HepG2 (cell line): ENCODE results near the gene TADA3. TPM values are rescaled to one million over a fixed set of nuclear protein-coding genes. Genes with fewer than 3 reads are reported as not detected.

Source experiments
- ATAC-seq: fragments of 200-7000 bp; cut with Tn5 transposase; 3 replicates; pipeline ENCODE4 v1.9.1; 2020; ENCODE audit warnings: mild to moderate bottlenecking, moderate library complexity
- BruUV-seq: library from RNA; stranded (reverse); fragments of 400-500 nt; replicated peaks from 2 replicates; lab custom pipeline; 2021; lab: Mats Ljungman, UMichigan
- CTCF ChIA-PET: fragments of 300-600 bp; formaldehyde crosslinking; extraction: SDS; loops from one replicate; lab custom pipeline; 2021; ENCODE audit warnings: low total read pairs, inconsistent platforms, low intra/inter-chr PET ratio; lab: Yijun Ruan, JAX
- POLR2A ChIA-PET: fragments of 350-600 bp; sonication (Branson Sonifier 250); formaldehyde crosslinking; loops from one replicate; lab custom pipeline; 2020; ENCODE audit warnings: antibody characterized with exemption, inconsistent platforms; lab: Yijun Ruan, JAX
- DNase-seq: peaks from one replicate; pipeline ENCODE4 v3.0.0-alpha.2; 2015; ENCODE audit warnings: low spot score
- FAIRE-seq: peaks from 3 replicates; lab custom pipeline; 2011; peaks lifted over from hg19 to GRCh38; lab: Jason Lieb, UNC
- H2AFZ ChIP-seq: one replicate; pipeline ENCODE4 v1.6.1; 2011; ENCODE audit warnings: low read length, inconsistent platforms
- H3K27ac ChIP-seq: fragments of 300-600 bp; 3 replicates; pipeline ENCODE4 v1.8.0; 2011; ENCODE audit warnings: mixed run types, mild to moderate bottlenecking, mixed read lengths, low read length, inconsistent platforms; ENCODE audit not compliant: insufficient read depth; ENCODE audit errors: extremely low read length
- H3K27me3 ChIP-seq, 2 experiments: fragments of 200-600 bp in 1 of 2; 2 replicates in 1 of 2; 3 replicates in 1 of 2; pipeline versions ENCODE4 v1.6.0 to v1.8.0; 2011; ENCODE audit warnings: low read length in 2 of 2, mild to moderate bottlenecking in 2 of 2, moderate library complexity in 2 of 2, inconsistent platforms in 1 of 2; ENCODE audit not compliant: insufficient read depth in 2 of 2, control insufficient read depth in 1 of 2
- H3K36me3 ChIP-seq, 2 experiments: fragments of 200-600 bp in 1 of 2; replicated peaks in 1 of 2; 2 replicates in 1 of 2; 3 replicates in 1 of 2; pipeline versions ENCODE4 v1.5.1 to v1.8.0; 2011; ENCODE audit warnings: low read length in 2 of 2, inconsistent platforms in 1 of 2; ENCODE audit not compliant: insufficient read depth in 2 of 2, control insufficient read depth in 1 of 2
- H3K4me1 ChIP-seq: 2 replicates; pipeline ENCODE4 v1.5.1; 2012; ENCODE audit warnings: low read length, inconsistent platforms; ENCODE audit not compliant: insufficient read depth
- H3K4me2 ChIP-seq: 2 replicates; pipeline ENCODE4 v1.6.0; 2011; ENCODE audit warnings: low read depth, low read length, inconsistent platforms
- H3K4me3 ChIP-seq, 3 experiments: fragments of 200-600 bp in 1 of 3; sonication (generic), shearing (Covaris generic) in 1 of 3; replicated peaks in 1 of 3; 2 replicates each; pipeline ENCODE4 v1.5.1; 2011 to 2016; ENCODE audit warnings: low read length in 3 of 3, inconsistent platforms in 2 of 3, low read depth in 2 of 3, mild to moderate bottlenecking in 2 of 3, control low read depth in 1 of 3, mixed read lengths in 1 of 3; ENCODE audit not compliant: insufficient read depth in 1 of 3
- H3K79me2 ChIP-seq: one replicate; pipeline ENCODE4 v1.6.1; 2011; ENCODE audit warnings: low read length, inconsistent platforms; ENCODE audit not compliant: insufficient read depth
- H3K9ac ChIP-seq: 2 replicates; pipeline ENCODE4 v1.6.0; 2011; ENCODE audit warnings: mild to moderate bottlenecking, low read depth, low read length, inconsistent platforms; ENCODE audit not compliant: insufficient read depth
- H3K9me3 ChIP-seq: 2 replicates; pipeline ENCODE4 v1.5.1; 2012; ENCODE audit warnings: mild to moderate bottlenecking, low read length
- H4K20me1 ChIP-seq: 2 replicates; pipeline ENCODE4 v1.6.0; 2011; ENCODE audit warnings: inconsistent platforms, mild to moderate bottlenecking, low read length, moderate library complexity; ENCODE audit not compliant: insufficient read depth
- EZH2 ChIP-seq: conservative IDR thresholded peaks from 2 replicates; pipeline ENCODE4 v1.6.1; 2012; ENCODE audit warnings: mild to moderate bottlenecking, low read depth, low read length, moderate library complexity
- GABPA ChIP-seq, 2 experiments: IDR thresholded peaks; 2 replicates each; pipeline ENCODE4 v1.6.1; 2011 to 2016; ENCODE audit warnings: low read depth in 2 of 2, low read length in 1 of 2, missing biosample characterization in 1 of 2, missing genetic modification characterization in 1 of 2
- HDAC2 ChIP-seq: sonication (generic); formaldehyde crosslinking; IDR thresholded peaks from 2 replicates; pipeline ENCODE4 v1.4.0; 2020; ENCODE audit warnings: missing genetic modification reagents
- HNRNPH1 ChIP-seq: fragments of 200-400 bp; formaldehyde crosslinking; optimal IDR thresholded peaks from 2 replicates; pipeline ENCODE3; 2017; ENCODE audit warnings: mild to moderate bottlenecking, low read depth, low read length
- MATR3 ChIP-seq: sonication (generic); formaldehyde crosslinking; IDR thresholded peaks from 2 replicates; pipeline ENCODE4 v1.4.0; 2020; ENCODE audit warnings: missing genetic modification reagents
- SRF ChIP-seq: IDR thresholded peaks from 2 replicates; pipeline ENCODE4 v1.6.1; 2011; ENCODE audit warnings: mild to moderate bottlenecking, low read depth, low read length, moderate library complexity
- ZFP36L2 ChIP-seq: sonication (generic); formaldehyde crosslinking; IDR thresholded peaks from 2 replicates; pipeline ENCODE4 v1.4.0; 2020; ENCODE audit warnings: missing genetic modification reagents
- ZNF124 ChIP-seq: sonication (generic); formaldehyde crosslinking; IDR thresholded peaks from 2 replicates; pipeline ENCODE4 v1.4.0; 2020; ENCODE audit warnings: missing genetic modification reagents
- ZNF264 ChIP-seq: sonication (generic); formaldehyde crosslinking; IDR thresholded peaks from 2 replicates; pipeline ENCODE4 v1.4.0; 2020; ENCODE audit warnings: missing genetic modification reagents
- ZNF564 ChIP-seq: sonication (generic); formaldehyde crosslinking; IDR thresholded peaks from 2 replicates; pipeline ENCODE4 v1.8.1; 2023; ENCODE audit warnings: mild to moderate bottlenecking, missing genetic modification reagents
- ZNF678 ChIP-seq: sonication (generic); formaldehyde crosslinking; IDR thresholded peaks from 2 replicates; pipeline ENCODE4 v1.4.0; 2020; ENCODE audit warnings: mild to moderate bottlenecking, missing genetic modification reagents
- WGBS: methylation state at CpG from one replicate; pipeline ENCODE4 v1.1.6; 2017; ENCODE audit warnings: low lambda C conversion rate; 5-methylcytosine and 5-hydroxymethylcytosine counted together
- in situ Hi-C: cut with HindIII; loops from 2 replicates; pipeline ENCODE4 v1.10.0; 2017; ENCODE audit warnings: low pct_unique_long_range_greater_than_20kb; ENCODE audit not compliant: extremely low pct_ligation_motif_present
- intact Hi-C: fragments of 100-400 bp; cut with micrococcal nuclease; formaldehyde crosslinking; loops from one replicate; pipeline ENCODE4 v1.10.0; 2022; ENCODE audit not compliant: unreplicated experiment
- polyA plus RNA-seq, 8 experiments: library from polyadenylated mRNA; depleted of rRNA in 3 of 8; stranded (reverse) in 7 of 8; unstranded in 1 of 8; fragments of >200 nt; fragmentation: Illumina TruSeq in 4 of 8; extraction: Trizol in 4 of 8; gene quantifications; 2 replicates each; pipeline versions ENCODE4 v1.2.1 to v1.2.3, GENCODE V29; 2011 to 2016; ENCODE audit warnings: low read depth in 4 of 8, missing spikeins in 1 of 8, mixed read lengths in 1 of 8; ENCODE audit not compliant: insufficient read depth in 1 of 8
- total RNA-seq, 5 experiments: library from RNA; depleted of rRNA; stranded (reverse); fragments of >200 nt; fragmentation: Illumina TruSeq; extraction: Trizol; gene quantifications; 2 replicates each; pipeline ENCODE4 v1.2.3, GENCODE V29; 2016; ENCODE audit warnings: low read depth in 1 of 5
- TF ChIP-seq, protein P1 (sequence below): sonication (generic); formaldehyde crosslinking; IDR thresholded peaks from 2 replicates; pipeline ENCODE4 v1.4.0; 2020; ENCODE audit warnings: missing genetic modification reagents

Gene TADA3
- total and polyA plus RNA-seq, 2 of the 13 experiments (the other 11 are each of a cell fraction or from before 2014, with no cell fraction given) = 32.1 to 37.1 TPM

DNA sequence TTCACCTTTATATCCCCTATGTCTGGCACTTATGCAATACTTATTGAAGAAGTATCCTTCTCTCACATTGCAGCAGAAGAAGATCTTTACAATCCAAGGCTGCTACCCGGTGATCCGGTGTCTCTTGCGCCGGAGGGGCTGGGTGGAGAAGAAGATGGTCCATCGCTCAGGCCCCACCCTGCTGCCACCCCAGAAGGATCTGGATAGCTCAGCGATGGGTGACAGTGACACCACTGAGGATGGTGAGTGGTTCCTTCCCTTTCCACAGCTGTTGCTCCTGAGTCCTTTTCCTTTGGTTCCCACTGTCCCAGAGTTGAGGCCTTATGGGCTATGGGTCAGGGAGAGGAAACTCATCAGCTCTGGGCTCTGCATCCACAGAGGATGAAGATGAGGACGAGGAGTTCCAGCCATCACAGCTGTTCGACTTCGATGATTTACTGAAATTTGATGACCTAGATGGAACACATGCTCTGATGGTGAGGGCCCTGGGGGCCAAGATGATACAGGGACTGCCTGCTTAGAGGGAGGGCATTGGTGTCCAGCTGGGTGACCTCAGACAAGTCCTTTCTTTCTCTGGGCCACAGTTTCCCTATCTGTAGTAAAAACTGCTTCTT, 20.7 kb upstream of the TADA3 start:
- Histone ChIP-seq H3K36me3 (peaks cover 4 to 11% of the 10 kb centered on the region in 2 experiments; a peak in 4 of 5 replicates), H3K4me2 (no peak overlapping the region), H3K9me3 (no peaks in the 10 kb centered on the region), H2AFZ (no peak overlapping the region), H3K9ac (no peak overlapping the region), H3K4me1 (no peaks in the 10 kb centered on the region), H4K20me1 (no peaks in the 10 kb centered on the region), H3K4me3 (no peak overlapping the region), H3K27ac (no peak overlapping the region), H3K79me2 (no peaks in the 10 kb centered on the region), H3K27me3 (no peaks in the 10 kb centered on the region)
- BruUV-seq = no TSS peak
- intact Hi-C loops = no loop called here
- in situ Hi-C loops = no loop called here
- no peak for FAIRE-seq
- ATAC-seq = no peak
- ChIA-PET CTCF (no interaction called here), POLR2A (interaction anchor here (0.9 kb wide), 1 partner anchor 9 kb away, joined by 4 read pairs; no protein-coding TSS in a partner anchor)
- TF ChIP-seq SRF (no peak), ZNF124 (CRISPR knock-in tag) (no peak), HNRNPH1 (no peak), ZNF678 (CRISPR knock-in tag) (no peak), HDAC2 (no peak)
- DNase-seq = no peak
- 95% methylated on average over 7 of the region's 9 CpGs for WGBS

DNA sequence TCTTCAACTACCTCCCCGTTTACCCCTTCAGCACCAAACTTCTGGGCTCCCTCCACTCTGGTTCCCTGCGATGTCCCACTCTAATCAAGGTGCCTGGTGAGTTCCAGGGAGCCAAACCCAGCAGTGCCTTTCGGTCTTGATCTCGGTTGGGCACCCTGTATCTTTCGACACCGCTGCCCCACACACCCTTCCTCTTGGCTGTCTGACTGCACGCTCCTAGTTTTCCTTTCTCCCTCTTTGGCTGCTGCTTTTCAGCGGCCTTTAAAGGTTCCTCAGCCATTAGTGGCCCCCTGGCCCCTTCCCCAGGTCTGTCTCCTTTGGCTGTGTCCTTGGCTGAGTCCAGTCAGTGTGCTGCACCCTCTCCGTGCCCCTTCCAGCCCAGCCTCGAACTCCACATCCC, 18.6 kb upstream of the TADA3 start:
- H3K4me2 ChIP-seq = no peak overlapping the region
- TF ChIP-seq ZNF264 (CRISPR knock-in tag) (no peak), ZNF564 (no peak), EZH2 (no peak), ZFP36L2 (no peak), MATR3 (CRISPR knock-in tag) (no peak), GABPA (IDR thresholded peaks at IDR 0.05; ENCODE audit: low read depth, low read length) (no peak), GABPA (CRISPR knock-in tag; IDR thresholded peaks at IDR 0.05; ENCODE audit: low read depth) (no peak)
- TF ChIP-seq, protein P1, sequence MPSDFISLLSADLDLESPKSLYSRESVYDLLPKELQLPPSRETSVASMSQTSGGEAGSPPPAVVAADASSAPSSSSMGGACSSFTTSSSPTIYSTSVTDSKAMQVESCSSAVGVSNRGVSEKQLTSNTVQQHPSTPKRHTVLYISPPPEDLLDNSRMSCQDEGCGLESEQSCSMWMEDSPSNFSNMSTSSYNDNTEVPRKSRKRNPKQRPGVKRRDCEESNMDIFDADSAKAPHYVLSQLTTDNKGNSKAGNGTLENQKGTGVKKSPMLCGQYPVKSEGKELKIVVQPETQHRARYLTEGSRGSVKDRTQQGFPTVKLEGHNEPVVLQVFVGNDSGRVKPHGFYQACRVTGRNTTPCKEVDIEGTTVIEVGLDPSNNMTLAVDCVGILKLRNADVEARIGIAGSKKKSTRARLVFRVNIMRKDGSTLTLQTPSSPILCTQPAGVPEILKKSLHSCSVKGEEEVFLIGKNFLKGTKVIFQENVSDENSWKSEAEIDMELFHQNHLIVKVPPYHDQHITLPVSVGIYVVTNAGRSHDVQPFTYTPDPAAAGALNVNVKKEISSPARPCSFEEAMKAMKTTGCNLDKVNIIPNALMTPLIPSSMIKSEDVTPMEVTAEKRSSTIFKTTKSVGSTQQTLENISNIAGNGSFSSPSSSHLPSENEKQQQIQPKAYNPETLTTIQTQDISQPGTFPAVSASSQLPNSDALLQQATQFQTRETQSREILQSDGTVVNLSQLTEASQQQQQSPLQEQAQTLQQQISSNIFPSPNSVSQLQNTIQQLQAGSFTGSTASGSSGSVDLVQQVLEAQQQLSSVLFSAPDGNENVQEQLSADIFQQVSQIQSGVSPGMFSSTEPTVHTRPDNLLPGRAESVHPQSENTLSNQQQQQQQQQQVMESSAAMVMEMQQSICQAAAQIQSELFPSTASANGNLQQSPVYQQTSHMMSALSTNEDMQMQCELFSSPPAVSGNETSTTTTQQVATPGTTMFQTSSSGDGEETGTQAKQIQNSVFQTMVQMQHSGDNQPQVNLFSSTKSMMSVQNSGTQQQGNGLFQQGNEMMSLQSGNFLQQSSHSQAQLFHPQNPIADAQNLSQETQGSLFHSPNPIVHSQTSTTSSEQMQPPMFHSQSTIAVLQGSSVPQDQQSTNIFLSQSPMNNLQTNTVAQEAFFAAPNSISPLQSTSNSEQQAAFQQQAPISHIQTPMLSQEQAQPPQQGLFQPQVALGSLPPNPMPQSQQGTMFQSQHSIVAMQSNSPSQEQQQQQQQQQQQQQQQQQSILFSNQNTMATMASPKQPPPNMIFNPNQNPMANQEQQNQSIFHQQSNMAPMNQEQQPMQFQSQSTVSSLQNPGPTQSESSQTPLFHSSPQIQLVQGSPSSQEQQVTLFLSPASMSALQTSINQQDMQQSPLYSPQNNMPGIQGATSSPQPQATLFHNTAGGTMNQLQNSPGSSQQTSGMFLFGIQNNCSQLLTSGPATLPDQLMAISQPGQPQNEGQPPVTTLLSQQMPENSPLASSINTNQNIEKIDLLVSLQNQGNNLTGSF (CRISPR knock-in tag) = no peak

More for the DNA sequence above, 18.6 kb upstream of the TADA3 start:
- Histone ChIP-seq H3K4me1 (no peaks in the 10 kb centered on the region), H3K36me3 (peaks cover 9 to 25% of the 10 kb centered on the region in 2 experiments; a peak in 4 of 5 replicates), H3K79me2 (no peaks in the 10 kb centered on the region), H3K27me3 (no peaks in the 10 kb centered on the region; a peak in 1 of 5 replicates), H3K4me3 (no peak overlapping the region), H3K9me3 (no peaks in the 10 kb centered on the region), H3K27ac (no peak overlapping the region), H3K9ac (no peak overlapping the region), H2AFZ (no peak overlapping the region), H4K20me1 (no peaks in the 10 kb centered on the region)
- ATAC-seq (no peak), FAIRE-seq (no peak), DNase-seq (no peak)
- no TSS peak for BruUV-seq
- intact Hi-C loops (no loop called here), in situ Hi-C loops (no loop called here)
- ChIA-PET POLR2A (no interaction called here), CTCF (no interaction called here)
- 96% methylated on average over 10 of the region's 10 CpGs for WGBS
